ENCODE measurements around the gene APH1B.

GRCh38 chr15:63276342-63277037 lies 915 bp upstream of the APH1B start:
- TF ChIP-seq CTCF (conservative IDR thresholded peaks at IDR 0.05; ENCODE audit: low read depth, low read length) (no peak), POLR2A (IDR thresholded peaks at IDR 0.05; ENCODE audit: low read depth, low read length) (no peak; the same call in 1 of the 2 replicates), RFX5 (IDR thresholded peaks at IDR 0.05; ENCODE audit: low read depth, low read length) (no peak), FOS (IDR thresholded peaks at IDR 0.05; ENCODE audit: low read depth, low read length) (no peak), USF2 (IDR thresholded peaks at IDR 0.05; ENCODE audit: low read depth, low read length) (no peak), ELK1 (IDR thresholded peaks at IDR 0.05; ENCODE audit: borderline replicate concordance, low read depth, low read length) (no peak), NFE2L2 (IDR thresholded peaks at IDR 0.05; ENCODE audit: low read depth, low read length) (no peak), MAFK (IDR thresholded peaks at IDR 0.05; ENCODE audit: low read depth, low read length) (no peak), RAD21 (IDR thresholded peaks at IDR 0.05; ENCODE audit: low read length) (no peak), MAZ (IDR thresholded peaks at IDR 0.05; ENCODE audit: borderline replicate concordance, low read depth, low read length) (no peak), BHLHE40 (IDR thresholded peaks at IDR 0.05; ENCODE audit: low read depth, low read length) (no peak), CEBPB (IDR thresholded peaks at IDR 0.05; ENCODE audit: low read depth, low read length) (no peak)

All from IMR-90 (cell line).